ENCODE measurements around the gene CHRM2.
A peak's percentile ranks its signal among the peaks of the same experiment; 100 is the strongest.
"Not testable (repeated sequence)": the region's sequence is repeated elsewhere in the genome, so short reads cannot be mapped to it uniquely, and the experiment has no call there.

CHRM2 gene

DNA sequence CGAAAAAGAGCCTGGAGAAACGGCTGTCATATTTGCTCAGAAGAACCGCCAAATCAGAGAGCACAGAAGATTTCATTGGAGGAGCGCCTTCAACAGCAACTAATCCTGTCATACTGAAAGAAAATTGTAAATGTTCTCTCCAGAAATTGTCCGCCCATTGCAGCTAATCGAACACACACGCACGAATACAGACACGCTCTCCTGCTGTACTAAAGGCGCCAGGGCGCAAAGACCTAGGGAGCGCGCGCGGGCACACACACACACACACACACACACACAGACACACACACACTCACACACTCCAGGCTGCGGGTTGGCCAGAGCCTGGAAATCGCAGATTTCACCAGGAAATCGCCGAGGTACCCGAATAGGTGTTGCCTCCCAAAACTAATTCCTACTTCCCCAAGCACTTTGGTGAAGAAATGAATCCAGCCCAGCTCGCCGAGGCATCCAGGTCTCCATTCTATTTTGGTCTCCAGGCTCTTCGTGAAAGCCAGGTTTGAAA lies at the start of gene CHRM2:
TSS of gene CHRM2 (plus strand) at position 157 of the 505 bp plus-strand sequence. CDS start 146,214 bp downstream, outside the sequence.
- no peak for DNase-seq

DNA sequence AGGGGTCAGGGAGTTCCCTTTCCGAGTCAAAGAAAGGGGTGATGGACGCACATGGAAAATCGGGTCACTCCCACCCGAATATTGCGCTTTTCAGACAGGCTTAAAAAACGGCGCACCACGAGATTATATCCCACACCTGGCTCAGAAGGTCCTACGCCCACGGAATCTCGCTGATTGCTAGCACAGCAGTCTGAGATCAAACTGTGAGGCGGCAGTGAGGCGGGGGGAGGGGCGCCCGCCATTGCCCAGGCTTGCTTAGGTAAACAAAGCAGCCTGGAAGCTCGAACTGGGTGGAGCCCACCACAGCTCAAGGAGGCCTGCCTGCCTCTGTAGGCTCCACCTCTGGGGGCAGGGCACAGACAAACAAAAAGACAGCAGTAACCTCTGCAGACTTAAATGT lies 37.1 kb upstream of the CHRM2 start:
- not testable (repeated sequence) for DNase-seq

DNA sequence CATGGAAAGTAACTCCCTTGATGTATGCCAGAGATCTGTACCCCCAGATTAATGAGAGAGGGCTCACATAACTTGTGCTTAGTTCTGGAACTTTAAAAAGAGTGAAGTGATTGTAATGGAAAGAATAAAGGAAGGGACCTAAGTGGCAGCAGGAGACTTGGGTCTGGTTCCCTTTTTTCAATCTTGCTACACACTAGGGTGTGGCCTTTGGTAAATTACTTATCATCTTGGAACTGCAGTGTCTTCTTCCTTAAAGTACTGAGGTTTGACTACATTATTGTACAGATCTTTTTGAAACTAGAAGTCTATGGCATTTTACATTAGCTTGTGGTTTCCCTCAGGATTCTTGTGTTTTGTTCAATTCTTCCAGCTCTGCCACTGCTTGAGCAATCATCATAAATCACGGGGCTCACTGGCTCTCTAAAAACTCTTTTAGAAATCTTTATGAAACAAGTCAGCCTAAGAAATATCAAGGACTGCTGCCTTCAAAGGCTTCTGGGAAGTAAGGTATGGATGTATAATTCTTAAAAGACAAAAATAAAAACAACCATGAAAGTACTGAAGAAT lies 22.5 kb upstream of the CHRM2 start:
- DNase-seq, result no peak

DNA sequence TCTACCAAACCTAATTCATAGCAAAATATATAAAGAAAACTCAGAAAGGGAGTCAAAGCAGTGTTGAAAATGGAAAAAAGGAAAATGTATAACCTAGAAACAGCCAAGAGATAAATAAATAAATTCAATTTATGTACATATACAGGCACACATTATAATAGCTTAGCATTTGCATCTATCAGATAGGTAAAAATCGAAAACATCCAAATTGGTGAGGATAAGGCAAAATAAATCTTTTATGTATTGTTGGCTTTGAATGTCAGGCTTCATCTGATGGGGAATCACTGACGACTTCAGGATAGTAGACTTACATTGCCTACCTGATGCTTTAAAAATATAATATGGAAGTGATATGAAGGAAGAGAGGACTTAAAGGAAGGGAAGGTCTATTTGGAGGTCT lies 20.6 kb upstream of the CHRM2 start:
- no peak for DNase-seq

DNA sequence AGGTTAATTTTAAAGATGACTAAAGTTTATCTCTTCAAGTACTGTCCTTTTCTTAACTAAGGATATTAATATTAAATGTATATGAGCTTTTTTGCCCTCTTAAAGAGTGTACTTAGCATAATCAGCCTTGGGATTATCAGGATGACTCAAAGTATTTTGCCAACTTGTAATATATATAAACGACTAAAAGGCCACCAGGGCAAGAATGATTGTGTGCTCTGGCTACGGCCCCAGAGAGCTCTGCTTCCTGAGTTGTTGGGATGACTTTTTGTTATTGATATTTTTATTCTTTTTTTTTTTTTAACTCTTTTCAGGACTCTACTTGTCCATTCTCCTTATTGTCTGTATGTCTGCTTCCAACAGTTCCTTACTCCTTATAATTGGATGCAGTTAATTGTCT lies 14.8 kb upstream of the CHRM2 start:
- DNase-seq, result no peak

DNA sequence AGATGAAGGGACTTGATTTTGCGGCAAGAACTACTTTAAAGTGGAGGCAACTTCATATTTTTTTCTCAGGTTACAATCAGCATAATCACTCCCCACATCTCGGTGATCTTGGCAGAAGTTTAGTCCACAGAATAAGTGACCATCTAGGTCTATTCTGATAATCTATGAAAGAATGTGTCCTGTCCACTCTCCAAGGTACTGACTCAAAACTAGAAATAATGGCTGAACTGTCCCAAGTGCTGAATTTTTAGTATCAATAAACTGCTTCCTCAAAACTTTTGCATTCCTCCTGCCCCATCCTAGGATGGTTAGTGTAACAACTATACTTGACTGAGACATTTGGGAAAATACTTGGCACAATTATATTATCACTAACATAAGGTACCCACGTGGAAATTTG lies 10.9 kb upstream of the CHRM2 start:
- DNase-seq, result peak; percentile 12 to 28

DNA sequence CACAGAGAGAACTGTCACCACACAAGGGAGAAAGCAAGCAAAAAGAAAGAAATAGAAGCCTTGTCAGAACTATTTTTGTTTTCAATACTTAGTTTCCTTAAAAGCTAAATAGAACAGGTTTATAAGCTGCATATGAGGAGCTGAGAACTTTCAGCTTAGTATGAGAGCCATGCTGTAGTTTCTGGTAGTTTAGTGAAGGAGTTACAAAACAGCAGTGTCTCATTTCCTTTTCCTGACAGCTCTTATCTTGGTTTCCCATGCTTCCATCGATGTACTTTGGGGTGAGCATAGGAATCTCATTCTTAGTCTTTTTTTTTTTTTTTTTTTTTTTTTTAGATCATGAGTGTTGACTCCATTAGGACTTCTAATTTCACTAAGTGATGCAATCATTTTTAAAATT lies 8.6 kb upstream of the CHRM2 start:
- no peak for DNase-seq

DNA sequence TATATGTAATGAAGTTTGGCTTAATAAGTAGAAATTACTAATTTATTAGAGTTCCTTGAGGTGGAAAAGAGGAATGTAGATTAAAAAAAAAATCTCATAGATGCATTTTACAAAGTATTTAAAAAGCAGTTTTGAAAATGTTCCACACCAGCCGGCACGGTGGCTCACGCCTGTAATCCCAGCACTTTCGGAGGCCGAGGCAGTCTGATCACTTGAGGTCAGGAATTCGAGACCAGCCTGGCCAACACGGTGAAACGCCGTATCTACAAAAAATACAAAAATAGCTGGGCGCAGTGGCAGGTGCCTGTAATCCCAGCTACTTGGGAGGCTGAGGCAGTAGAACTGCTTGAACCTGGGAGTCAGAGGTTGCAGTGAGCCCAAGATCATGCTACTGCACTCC lies 3.2 kb upstream of the CHRM2 start:
- no peak for DNase-seq

DNA sequence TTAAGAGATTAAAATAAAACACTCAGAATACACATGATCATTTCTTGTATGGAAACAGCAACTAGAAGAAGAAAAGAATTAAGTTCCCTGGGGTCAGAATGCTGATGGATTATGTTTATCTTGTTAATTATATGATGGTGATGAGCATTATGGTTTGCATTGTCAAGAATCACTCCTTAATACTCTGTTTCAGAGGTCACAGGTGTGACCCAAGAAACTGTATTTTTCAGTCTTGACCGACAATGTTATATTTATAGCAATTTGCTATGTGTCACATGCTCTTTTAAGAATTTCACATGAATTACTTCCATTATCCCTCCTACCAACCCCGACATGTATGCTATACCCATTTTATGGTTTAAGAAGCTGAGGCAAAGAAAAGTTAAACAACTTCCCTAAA lies 2.7 kb upstream of the CHRM2 start:
- DNase-seq, result no peak

DNA sequence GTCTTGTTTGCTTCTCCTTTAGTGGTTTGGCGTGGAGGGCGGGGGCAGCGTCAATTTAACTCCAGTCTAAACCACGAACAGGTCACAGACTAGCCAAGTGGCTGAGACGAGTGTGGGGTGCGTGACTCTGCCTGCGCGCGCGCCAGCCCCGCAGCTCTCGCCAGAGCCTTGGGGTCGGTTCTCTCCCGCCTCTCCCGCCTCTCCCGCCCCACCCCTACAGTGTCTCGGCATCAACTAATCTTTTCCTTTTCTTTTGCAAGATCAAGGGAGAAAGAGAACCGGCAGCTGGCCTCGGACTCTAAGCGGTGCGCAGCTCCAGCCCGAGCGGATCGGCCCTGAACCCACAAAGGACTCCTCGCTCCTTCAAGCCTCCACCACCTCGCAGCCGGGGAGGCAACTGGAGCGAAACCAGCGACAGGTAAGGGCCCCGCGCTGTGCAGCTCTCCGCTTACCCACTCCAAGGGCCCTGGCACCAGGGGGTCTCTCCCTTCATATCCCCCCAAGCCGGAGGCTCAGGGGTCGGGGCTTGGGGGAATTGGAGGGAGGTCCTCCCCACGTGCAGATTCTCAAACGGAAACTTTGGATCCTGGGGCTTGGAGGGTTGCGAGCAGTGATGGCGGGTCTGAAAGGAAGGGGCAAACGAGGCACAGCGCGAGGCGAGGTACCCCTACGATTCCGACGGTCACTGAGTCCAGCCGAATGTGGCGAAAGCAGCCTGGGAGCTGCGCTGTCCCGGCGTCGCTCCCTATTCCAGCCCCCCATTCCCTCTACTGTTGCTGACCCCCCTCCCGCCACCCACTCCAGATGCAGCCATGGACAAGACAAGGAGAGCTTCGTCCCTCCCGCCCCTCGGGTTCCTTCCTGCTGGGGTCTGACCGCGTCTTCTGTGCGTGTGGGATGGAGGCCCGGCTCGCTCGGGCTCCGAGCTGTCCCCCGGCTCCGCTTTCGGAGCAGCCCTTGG lies 829 bp downstream of the CHRM2 start:
- DNase-seq, result no peak

DNA sequence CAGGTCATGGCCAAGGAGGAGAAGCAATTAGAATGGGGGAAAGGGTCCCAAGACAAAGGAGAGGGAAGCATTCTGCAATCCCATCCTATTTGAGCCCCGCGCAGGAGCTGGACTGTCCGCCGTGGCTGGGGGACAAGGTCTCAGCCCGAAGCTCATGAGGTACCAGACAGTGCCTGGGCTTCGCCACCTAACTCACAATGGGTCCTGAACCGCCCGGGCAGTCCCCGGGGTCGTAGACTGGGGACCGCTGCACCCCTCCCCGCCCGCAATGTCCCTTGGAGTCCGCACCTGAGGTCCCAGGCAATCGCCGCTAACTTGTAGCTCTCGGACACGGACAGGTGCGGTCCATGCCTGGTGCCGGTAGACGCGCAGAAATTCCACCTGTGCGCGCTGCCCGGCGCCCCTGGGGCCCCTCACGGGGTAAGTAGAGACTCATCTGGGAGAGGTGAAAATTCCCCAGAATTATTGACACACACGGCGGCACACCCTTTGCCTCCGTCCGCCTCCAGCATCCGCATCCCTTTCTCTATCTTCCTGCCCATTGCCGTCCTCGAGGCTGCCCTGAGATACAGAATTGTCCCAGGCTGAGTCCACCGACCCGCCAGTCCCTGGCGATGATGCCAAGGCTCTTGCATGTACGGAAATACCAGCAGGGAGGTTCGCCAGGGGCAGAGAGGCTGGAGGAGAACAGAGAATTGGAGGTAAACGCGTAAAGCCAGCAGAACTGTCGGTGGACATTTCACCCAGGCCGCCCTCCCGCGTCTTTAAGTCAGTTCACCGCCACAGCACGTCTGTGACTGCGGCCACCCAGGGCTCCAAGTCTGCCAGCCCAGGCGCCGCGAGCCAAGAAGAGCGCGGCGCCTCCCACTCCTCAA lies 1.8 kb downstream of the CHRM2 start:
- DNase-seq, result no peak

DNA sequence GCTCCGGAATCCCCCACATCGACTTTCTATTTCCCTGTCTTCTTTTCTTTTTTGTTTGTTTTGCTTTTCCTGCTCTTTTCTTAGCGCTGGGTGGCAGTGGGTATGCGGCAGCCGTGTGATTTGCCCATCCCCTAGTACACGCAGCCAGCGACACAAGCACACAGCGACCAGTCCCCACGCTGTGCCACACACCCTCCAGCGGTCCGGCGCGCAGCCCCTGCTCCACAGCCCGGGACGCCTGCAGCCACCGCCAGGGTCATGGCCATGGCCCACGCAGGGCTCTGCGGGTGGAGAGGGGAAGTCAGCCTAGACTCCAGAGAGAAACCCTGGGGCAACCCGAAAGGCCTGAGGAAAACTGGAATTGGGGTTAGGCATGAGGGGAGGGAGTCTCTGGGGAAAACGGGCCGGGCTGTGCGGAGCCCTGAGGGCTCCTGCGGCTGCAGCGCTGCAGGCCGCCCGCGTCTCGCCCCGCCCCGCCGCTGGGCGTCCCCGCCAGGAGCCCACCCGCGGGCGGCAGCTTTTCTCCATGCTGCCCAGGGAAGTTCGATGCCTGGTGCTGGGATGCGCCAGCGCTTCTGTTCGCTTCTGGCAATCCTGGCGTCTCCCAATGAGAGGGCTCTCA lies 2.5 kb downstream of the CHRM2 start:
- DNase-seq, result no peak

DNA sequence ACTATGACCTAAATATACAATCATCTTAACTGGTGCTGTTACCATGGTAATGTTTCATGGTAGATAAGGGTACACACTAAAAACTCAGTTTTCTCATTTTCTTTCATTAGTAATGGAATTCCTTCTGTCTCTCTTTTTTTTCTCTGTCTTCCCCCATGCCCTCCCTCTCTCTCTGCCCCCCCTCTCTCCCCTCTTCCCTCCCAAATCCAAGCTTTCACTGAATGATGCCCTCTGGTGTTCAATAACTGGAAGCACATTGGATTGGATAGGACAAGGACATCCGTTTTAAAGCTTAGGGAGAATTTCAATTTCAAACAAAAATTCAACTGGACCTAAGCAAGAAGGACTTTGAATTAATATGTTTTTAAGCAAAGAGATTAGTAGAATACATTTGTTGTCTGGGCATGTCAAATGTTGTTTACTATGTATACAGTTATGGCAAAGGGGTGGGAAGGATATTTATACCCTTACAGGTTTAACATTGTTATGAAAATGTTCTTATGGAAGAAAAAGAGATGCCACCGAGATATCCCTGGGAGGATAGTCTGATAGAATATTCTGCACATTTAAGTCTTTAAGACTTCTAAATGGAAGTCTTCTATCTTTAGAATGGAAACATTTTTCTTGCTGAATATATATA lies 6.1 kb downstream of the CHRM2 start:
- peak in 1 of 2 experiments; percentile 0 for DNase-seq

DNA sequence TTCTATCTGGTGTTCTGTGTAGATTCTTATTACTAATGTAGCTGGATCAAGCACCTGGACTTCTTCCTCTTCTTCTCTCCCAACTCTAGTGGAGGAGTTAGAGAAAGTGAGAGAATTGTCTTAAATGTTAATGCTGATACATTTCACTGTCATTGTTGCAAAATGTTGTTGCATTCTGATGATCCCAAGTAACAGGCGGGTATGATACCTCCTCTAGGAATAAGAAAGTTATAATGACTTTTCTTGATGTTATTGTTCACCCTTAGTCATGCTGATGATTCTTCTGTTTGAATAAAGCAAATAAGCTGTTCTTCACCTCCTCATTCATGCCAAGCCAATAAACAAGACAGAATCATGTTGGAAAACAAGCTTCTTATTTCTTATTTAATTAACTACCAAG lies 9.1 kb downstream of the CHRM2 start:
- no peak for DNase-seq

DNA sequence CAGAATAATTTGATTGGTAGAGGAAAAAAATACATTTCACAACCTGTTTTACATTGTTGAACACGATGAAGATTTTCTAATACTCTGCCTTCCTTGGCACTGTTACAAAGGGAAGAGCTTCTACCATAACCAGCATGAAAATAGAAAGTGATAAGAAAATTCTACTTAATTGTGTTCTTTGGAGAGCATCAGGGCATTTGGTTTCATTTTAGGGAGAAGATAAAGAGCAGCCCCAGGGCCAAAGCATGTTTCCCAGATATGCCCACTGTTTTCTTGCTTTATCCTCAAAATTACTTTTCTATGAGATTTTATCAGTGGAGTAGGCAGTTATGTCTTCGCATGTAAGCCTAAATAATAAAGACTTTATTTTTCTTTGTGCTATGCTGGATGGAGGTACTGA lies 9.5 kb downstream of the CHRM2 start:
- DNase-seq, result no peak

DNA sequence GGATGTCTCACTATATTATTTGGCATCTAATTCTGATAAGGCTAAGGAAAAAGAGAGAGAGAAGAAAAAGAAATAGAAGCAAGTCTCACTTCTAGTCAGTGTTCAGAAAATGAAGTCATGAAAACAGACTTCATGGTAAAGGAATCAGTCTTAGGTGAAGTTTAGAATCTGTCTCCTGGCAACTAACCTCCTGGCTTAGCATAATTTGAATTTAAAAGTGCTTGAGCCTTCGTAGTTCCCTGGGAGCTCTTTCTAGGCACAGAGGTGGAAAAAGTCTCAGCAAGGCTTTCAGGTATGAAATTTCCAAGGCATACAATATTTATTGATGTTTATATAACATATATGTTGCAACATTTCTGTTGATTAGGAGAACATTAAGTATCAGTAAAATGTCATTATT lies 10.4 kb downstream of the CHRM2 start:
- no peak for DNase-seq

DNA sequence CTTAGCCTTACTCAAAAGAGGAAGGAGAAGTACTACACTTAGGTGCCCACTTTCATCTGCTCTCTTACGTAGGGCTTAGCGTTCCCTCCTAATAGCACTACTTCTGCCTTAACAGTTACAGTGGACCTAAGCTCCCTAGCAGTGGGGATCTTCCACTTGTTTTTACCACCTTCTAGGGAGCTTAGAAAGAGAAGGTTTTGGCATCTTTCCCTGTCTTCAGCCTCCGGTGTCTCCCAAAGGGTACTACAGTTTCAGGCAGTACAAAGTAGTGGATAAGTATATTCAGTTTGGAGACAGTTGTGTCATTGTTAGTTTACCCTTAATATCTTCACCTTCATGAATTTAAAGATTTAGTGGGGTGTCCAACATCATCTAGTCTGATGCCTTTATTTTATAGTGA lies 14.6 kb downstream of the CHRM2 start:
- DNase-seq, result no peak

DNA sequence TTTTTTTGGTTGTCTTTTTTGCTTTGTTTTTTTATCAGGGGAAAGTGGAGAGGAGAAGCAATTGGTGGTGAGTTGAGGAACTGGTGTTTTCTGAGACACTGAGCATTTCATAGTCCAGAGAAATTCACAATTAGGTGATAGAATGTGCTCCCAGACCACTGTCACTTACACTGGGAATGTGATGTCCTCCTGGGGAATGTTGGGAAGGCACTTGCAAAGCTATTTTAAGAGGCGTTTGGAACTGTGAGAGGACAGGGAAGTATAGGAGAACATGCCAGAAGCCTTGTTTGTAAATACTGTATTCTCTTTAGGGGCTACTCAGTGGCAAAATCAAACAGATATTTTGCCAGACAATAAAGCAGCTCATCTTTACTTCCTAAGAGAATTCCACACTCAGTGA lies 16.0 kb downstream of the CHRM2 start:
- no peak for DNase-seq

DNA sequence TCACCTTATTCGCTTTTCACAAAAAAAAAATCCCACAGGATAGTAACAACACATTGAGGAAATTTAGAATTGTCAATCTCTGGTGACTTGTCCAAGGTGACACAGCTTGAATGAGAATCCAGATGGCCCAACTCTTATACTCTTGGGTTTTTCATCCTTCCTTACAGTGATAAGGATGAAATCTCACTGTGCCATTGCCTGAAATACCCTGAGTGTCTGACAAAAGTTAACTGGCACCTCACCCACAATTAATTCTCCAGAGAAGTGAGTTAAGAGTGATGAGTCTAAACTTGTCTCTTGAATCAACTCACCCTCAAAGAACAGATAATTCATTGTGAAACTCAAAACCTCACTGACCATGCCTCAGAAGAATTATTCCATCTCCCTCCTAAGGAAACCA lies 18.9 kb downstream of the CHRM2 start:
- no peak for DNase-seq

DNA sequence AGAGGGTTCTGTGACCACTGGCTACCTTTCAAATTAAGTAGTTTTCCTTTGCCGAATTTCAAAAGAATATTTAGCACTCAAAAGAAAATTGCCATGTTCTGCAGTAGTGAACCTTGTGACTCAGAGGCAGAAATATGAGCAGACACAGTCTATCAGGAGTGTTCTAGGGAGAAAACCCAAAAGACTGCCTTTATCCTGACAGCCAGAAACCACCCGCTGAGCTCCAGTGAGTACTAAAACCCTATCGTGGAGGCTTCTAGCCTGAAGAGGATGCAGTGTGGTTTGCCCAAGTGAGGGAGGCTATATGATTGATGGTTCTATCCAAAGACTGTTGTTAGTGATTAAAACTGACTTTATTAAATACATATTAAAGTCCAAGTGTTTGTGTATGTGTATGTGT lies 21.9 kb downstream of the CHRM2 start:
- DNase-seq, result no peak

DNA sequence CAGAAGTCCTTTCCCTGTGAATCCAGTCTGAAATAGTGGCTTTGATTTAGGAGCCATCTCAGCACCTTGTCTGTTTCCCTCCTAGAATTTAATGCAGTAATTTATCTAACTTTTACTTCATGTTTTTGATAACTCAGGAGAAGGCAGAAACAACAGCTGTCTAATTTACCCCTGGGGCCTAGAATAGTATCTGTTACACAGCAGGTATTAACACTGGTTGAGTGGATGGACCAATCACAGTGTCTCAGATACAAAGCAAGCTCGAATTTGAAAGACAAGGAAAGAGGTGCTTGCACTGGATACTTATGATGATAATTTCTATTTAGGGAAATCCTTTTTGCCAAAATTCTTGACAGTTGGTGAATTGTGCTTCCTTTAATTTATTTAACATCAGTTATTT lies 23.4 kb downstream of the CHRM2 start:
- no peak for DNase-seq

DNA sequence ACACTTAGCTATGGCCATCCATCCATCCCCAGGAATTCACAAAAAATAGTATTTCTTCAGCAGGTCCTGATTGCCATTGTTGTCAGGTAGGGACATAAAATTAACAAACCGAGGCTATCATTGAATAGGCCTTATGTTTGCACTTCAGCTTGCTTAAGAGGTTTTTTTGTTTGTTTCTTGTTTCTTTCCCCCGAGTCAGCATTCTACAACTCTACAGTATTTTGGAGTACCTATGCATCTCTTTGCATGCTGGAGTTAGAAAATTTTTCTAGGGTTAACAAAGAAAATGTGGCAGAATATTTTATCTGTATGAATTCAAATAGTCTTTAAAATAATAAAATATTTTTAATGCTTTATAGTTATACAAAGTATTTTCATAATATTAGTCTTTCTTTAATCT lies 26.3 kb downstream of the CHRM2 start:
- no peak for DNase-seq

Data from AML-193 (cell line).